ENCODE results near the gene OVCA2.
A peak's percentile ranks its signal among the peaks of the same experiment; 100 is the strongest.

The OVCA2 gene

GRCh38 chr17:2051061-2051932 is 9.5 kb downstream of the OVCA2 start:
- no peak for TF ChIP-seq GATA3 (IDR thresholded peaks at IDR 0.05; ENCODE audit: low read depth, low read length)
- no peak for TF ChIP-seq GATA2 (IDR thresholded peaks at IDR 0.05; ENCODE audit: low read depth, low read length)

- TF ChIP-seq GATA3 (IDR thresholded peaks at IDR 0.05; ENCODE audit: low read depth, low read length) (no peak), GATA2 (IDR thresholded peaks at IDR 0.05; ENCODE audit: low read depth, low read length) (no peak)
These were observed 10.2 kb downstream of the OVCA2 start for GRCh38 chr17:2051933-2052559.

GRCh38 chr17:2053380-2054261 is 11.8 kb downstream of the OVCA2 start:
- TF ChIP-seq GATA2 (IDR thresholded peaks at IDR 0.05; ENCODE audit: low read depth, low read length) (no peak), GATA3 (IDR thresholded peaks at IDR 0.05; ENCODE audit: low read depth, low read length) (no peak)

GRCh38 chr17:2054262-2054511 is 12.4 kb downstream of the OVCA2 start:
- TF ChIP-seq GATA2 (IDR thresholded peaks at IDR 0.05; ENCODE audit: low read depth, low read length) (no peak), GATA3 (IDR thresholded peaks at IDR 0.05; ENCODE audit: low read depth, low read length) (no peak)

GRCh38 chr17:2054512-2055291 is 12.9 kb downstream of the OVCA2 start, which contains the start of gene HIC1:
Gene HIC1 (plus strand): TSS chr17:2055103. CDS start chr17:2056691, 1,588 bp downstream.
- no peak for TF ChIP-seq GATA3 (IDR thresholded peaks at IDR 0.05; ENCODE audit: low read depth, low read length)
- peak; percentile 74 for TF ChIP-seq GATA2 (IDR thresholded peaks at IDR 0.05; ENCODE audit: low read depth, low read length)

GRCh38 chr17:2055292-2056205 is 13.7 kb downstream of the OVCA2 start:
- TF ChIP-seq GATA3 (IDR thresholded peaks at IDR 0.05; ENCODE audit: low read depth, low read length) (no peak), GATA2 (IDR thresholded peaks at IDR 0.05; ENCODE audit: low read depth, low read length) (no peak)

- TF ChIP-seq GATA2 (IDR thresholded peaks at IDR 0.05; ENCODE audit: low read depth, low read length) (no peak), GATA3 (IDR thresholded peaks at IDR 0.05; ENCODE audit: low read depth, low read length) (no peak)
These were observed 14.7 kb downstream of the OVCA2 start for GRCh38 chr17:2056206-2057174.

GRCh38 chr17:2057175-2057759 is 15.4 kb downstream of the OVCA2 start:
- no peak for TF ChIP-seq GATA3 (IDR thresholded peaks at IDR 0.05; ENCODE audit: low read depth, low read length)
- no peak for TF ChIP-seq GATA2 (IDR thresholded peaks at IDR 0.05; ENCODE audit: low read depth, low read length)

GRCh38 chr17:2057760-2058585 is 16.2 kb downstream of the OVCA2 start:
- no peak for TF ChIP-seq GATA3 (IDR thresholded peaks at IDR 0.05; ENCODE audit: low read depth, low read length)
- TF ChIP-seq GATA2 (IDR thresholded peaks at IDR 0.05; ENCODE audit: low read depth, low read length) = no peak

Data from SH-SY5Y (cell line).